ENCODE measurements around the gene ECE2. TPM values are rescaled to one million over a fixed set of nuclear protein-coding genes. Genes with fewer than 3 reads are reported as not detected.
A peak's percentile ranks its signal among the peaks of the same experiment; 100 is the strongest.

Gene ECE2
- total RNA-seq, 3 donors from 2014 or later: not detected

DNA sequence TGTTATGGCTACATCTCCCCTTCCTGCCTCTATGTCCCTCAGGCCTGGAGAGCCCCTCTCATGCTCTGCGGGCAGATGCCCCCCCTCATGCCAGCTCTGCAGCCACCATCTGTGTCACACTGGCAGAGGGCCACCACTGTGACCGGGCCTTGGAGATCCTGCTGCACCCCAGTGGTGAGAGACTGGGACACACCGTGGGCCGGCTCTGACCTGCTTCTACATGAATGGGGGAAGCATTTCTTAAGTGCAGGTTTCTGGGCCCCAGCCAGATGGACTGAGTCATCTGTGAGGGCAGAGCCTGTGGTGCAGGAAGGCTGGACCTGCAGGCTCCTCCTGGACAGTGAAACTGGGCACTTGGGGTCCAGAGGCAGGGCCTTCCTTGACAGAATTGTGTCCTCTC, 41.6 kb upstream of the ECE2 start:
- intact Hi-C loops (cut with DNase I; ENCODE audit: low total_unique reads): loop anchor here (5.0 kb wide), 1 partner anchor 1953 kb away; no protein-coding TSS in a partner anchor
- TF ChIP-seq, protein P1, sequence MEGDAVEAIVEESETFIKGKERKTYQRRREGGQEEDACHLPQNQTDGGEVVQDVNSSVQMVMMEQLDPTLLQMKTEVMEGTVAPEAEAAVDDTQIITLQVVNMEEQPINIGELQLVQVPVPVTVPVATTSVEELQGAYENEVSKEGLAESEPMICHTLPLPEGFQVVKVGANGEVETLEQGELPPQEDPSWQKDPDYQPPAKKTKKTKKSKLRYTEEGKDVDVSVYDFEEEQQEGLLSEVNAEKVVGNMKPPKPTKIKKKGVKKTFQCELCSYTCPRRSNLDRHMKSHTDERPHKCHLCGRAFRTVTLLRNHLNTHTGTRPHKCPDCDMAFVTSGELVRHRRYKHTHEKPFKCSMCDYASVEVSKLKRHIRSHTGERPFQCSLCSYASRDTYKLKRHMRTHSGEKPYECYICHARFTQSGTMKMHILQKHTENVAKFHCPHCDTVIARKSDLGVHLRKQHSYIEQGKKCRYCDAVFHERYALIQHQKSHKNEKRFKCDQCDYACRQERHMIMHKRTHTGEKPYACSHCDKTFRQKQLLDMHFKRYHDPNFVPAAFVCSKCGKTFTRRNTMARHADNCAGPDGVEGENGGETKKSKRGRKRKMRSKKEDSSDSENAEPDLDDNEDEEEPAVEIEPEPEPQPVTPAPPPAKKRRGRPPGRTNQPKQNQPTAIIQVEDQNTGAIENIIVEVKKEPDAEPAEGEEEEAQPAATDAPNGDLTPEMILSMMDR (IDR thresholded peaks at IDR 0.05): no peak
- TF ChIP-seq POLR2A (IDR thresholded peaks at IDR 0.05) (no peak), POLR2AphosphoS5 (IDR thresholded peaks at IDR 0.05) (no peak)
- no peak overlapping the region for H3K27ac ChIP-seq
- H3K9me3 ChIP-seq: no peaks in the 10 kb centered on the region
- peaks cover 4 to 8% of the 10 kb centered on the region in 2 donors for H3K4me1 ChIP-seq
- no peak overlapping the region for H3K4me3 ChIP-seq
- no peaks in the 10 kb centered on the region for H3K36me3 ChIP-seq
- peaks cover 10 to 37% of the 10 kb centered on the region in 2 donors for H3K27me3 ChIP-seq
- peak; percentile 67 to 71 for DNase-seq (ENCODE audit: low spot score in 2 of 2)

DNA sequence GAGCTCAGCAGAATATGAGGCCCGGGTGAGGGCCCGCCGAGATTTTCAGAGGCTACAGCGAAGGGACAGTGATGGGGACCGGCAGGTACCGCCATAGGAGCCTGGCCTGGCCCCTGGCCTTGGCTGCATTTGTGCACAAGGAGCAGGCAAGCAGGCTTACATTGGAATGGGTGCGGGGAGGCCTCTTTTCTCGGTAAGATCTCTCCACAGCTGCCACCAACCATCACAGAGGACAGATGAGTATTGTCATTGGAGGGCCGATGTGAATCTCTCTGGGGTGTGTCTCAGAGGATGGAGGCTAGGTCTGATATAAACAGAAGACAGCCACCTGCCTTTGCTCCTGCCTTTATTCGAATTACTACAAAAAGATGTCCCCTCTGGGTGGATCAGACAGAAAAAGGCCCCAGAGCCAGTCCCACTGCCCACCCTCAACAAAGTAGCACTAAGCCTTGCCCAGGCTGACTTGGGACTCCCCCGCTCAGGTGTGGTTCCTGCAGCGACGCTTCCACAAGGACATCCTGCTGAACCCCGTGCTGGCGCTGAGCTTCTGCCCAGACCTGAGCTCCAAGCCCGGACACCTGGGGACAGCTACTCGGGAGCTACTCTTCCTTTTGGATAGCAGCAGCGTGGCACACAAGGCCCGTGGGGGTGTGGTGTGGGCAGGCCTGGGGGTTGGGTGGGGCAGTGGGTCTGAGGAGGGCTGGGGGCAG, 41.0 kb upstream of the ECE2 start:
- H3K9me3 ChIP-seq: no peaks in the 10 kb centered on the region
- no peak for DNase-seq (ENCODE audit: low spot score in 2 of 2)
- no peak for TF ChIP-seq POLR2AphosphoS5 (IDR thresholded peaks at IDR 0.05)
- TF ChIP-seq POLR2A (IDR thresholded peaks at IDR 0.05): no peak
- TF ChIP-seq, protein P1 (IDR thresholded peaks at IDR 0.05): no peak
- no peak overlapping the region for H3K4me3 ChIP-seq
- peaks cover 2 to 5% of the 10 kb centered on the region in 2 donors for H3K4me1 ChIP-seq
- no peak overlapping the region for H3K27ac ChIP-seq
- no peaks in the 10 kb centered on the region for H3K36me3 ChIP-seq
- H3K27me3 ChIP-seq: peaks cover 9 to 34% of the 10 kb centered on the region in 2 donors
- intact Hi-C loops (cut with DNase I; ENCODE audit: low total_unique reads): loop anchor here (5.0 kb wide), 1 partner anchor 1952 kb away; no protein-coding TSS in a partner anchor

DNA sequence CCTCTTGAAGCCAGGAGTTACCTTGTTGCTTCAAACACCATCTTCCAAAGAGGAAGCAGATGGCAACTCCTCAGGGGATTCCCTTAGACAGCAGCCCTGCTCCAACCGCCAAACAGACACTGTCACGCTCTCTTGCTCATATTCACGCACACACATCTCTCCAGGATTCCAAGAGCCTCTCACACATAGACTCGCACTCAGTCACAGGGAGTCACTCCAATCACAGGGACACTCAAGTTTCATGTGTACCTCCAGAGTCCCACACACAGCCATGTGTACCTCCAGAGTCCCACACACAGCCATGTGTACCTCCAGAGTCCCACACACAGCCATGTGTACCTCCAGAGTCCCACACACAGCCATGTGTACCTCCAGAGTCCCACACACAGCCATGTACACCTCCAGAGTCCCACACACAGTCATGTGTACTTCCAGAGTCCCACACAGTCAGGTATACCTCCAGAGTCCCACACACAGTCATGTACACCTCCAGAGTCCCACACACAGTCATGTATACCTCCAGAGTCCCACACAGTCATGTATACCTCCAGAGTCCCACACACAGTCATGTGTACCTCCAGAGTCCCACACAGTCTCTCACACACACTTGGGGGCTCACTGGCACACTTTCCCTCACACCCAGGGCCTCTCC, 40.3 kb upstream of the ECE2 start:
- Histone ChIP-seq H3K36me3 (no peaks in the 10 kb centered on the region), H3K4me3 (no peak overlapping the region), H3K27me3 (peaks cover 3 to 27% of the 10 kb centered on the region in 2 donors), H3K4me1 (peaks cover 0 to 3% of the 10 kb centered on the region in 2 donors), H3K9me3 (no peaks in the 10 kb centered on the region), H3K27ac (no peak overlapping the region)
- intact Hi-C loops (cut with DNase I; ENCODE audit: low total_unique reads): no loop called here
- TF ChIP-seq, protein P1 (IDR thresholded peaks at IDR 0.05): no peak
- no peak for TF ChIP-seq POLR2AphosphoS5 (IDR thresholded peaks at IDR 0.05)
- no peak for TF ChIP-seq POLR2A (IDR thresholded peaks at IDR 0.05)
- no peak for DNase-seq (ENCODE audit: low spot score in 2 of 2)

DNA sequence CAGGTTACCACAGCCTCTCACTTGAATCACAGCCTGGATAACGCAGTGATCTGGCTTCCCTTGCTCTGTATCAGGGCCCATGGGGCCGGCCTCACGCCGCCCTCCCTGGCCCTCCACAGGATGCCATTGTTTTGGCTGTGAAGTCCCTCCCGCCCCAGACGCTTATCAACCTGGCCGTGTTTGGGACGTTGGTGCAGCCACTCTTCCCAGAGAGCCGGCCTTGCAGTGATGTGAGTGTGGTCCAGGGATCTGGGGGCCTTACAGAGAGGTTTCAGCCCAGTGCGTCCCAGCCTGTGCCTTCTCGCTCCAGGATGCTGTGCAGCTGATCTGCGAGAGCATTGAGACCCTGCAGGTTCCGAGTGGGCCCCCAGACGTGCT, 39.8 kb upstream of the ECE2 start:
- Histone ChIP-seq H3K9me3 (no peaks in the 10 kb centered on the region), H3K27me3 (peaks cover 0 to 22% of the 10 kb centered on the region in 2 donors), H3K27ac (no peak overlapping the region), H3K4me3 (no peak overlapping the region), H3K4me1 (no peaks in the 10 kb centered on the region), H3K36me3 (no peaks in the 10 kb centered on the region)
- intact Hi-C loops (cut with DNase I; ENCODE audit: low total_unique reads): no loop called here
- TF ChIP-seq, protein P1 (IDR thresholded peaks at IDR 0.05): no peak
- TF ChIP-seq POLR2A (IDR thresholded peaks at IDR 0.05): no peak
- TF ChIP-seq POLR2AphosphoS5 (IDR thresholded peaks at IDR 0.05): no peak
- no peak for DNase-seq (ENCODE audit: low spot score in 2 of 2)

DNA sequence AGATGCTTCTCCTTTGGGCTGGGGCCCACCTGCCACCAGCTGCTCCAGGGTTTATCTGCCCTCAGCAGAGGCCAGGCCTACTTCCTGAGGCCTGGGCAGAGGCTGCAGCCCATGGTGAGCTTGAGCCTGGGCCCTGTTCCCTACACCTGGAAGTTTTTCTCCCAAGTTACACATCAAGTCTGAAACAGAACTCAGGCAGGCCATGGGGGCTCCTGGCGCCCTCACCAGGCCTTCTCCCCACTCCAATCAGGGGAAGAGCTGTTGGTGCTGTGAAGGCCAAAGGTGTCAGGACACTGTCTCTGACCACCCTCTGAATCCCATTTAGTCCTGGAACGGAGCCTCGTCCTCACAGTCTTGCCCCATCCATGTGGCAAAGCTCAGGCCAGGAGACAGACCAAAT, 39.2 kb upstream of the ECE2 start:
- intact Hi-C loops (cut with DNase I; ENCODE audit: low total_unique reads): no loop called here
- DNase-seq (ENCODE audit: low spot score in 2 of 2): no peak
- no peak overlapping the region for H3K27ac ChIP-seq
- H3K4me1 ChIP-seq: no peaks in the 10 kb centered on the region
- no peaks in the 10 kb centered on the region for H3K9me3 ChIP-seq
- H3K4me3 ChIP-seq: no peak overlapping the region
- no peaks in the 10 kb centered on the region for H3K36me3 ChIP-seq
- no peak for TF ChIP-seq POLR2AphosphoS5 (IDR thresholded peaks at IDR 0.05)
- TF ChIP-seq POLR2A (IDR thresholded peaks at IDR 0.05): no peak
- TF ChIP-seq, protein P1 (IDR thresholded peaks at IDR 0.05): no peak
- H3K27me3 ChIP-seq: peaks cover 0 to 15% of the 10 kb centered on the region in 2 donors

Measured in breast epithelium (tissue), 4 donors.